ENCODE data around the gene ZNF710. TPM values are rescaled to one million over a fixed set of nuclear protein-coding genes. Genes with fewer than 3 reads are reported as not detected.

The ZNF710 gene
- total and polyA plus RNA-seq, 7 experiments from 2014 or later = 0.77 to 28.8 (median 19.1) TPM

- no peak for DNase-seq
- peaks cover 43 to 69% (median 57%) of the 10 kb centered on the region in 7 donors for H3K4me1 Mint-ChIP-seq
- ChIA-PET CTCF (interaction anchor here (0.7 kb wide), 1 partner anchor 60 kb away, joined by 3 read pairs; no protein-coding TSS in a partner anchor), POLR2A (no interaction called here)
- H3K4me3 Mint-ChIP-seq = no peak overlapping the region
- Histone ChIP-seq H3K27me3 (ENCODE audit: control insufficient read depth in 2 of 2, insufficient read depth in 2 of 2, low read length in 2 of 2) (no peaks in the 10 kb centered on the region), H3K9me3 (ENCODE audit: control insufficient read depth in 2 of 3, low read length in 3 of 3) (peaks cover 0 to 6% (median 0%) of the 10 kb centered on the region in 3 experiments), H3K4me3 (ENCODE audit: low read length) (no peak overlapping the region), H3K4me1 (ENCODE audit: control insufficient read depth in 2 of 2, insufficient read depth in 2 of 2, low read length in 2 of 2) (peaks cover 22 to 33% of the 10 kb centered on the region in 2 donors), H3K36me3 (ENCODE audit: control insufficient read depth in 2 of 3, insufficient read depth in 3 of 3, low read length in 3 of 3) (no peaks in the 10 kb centered on the region), H3K27ac (ENCODE audit: low read depth, low read length) (no peak overlapping the region)
- H3K36me3 Mint-ChIP-seq = peaks cover 0 to 44% (median 0%) of the 10 kb centered on the region in 5 donors
- no peak for ATAC-seq
- peaks cover 0 to 10% (median 0%) of the 10 kb centered on the region in 11 donors for H3K9me3 Mint-ChIP-seq
- no peak overlapping the region for H3K27ac Mint-ChIP-seq
- intact Hi-C loops (cut with micrococcal nuclease) = loop anchor here in 1 of 2 donors (2.0 kb wide), 1 partner anchor 15 kb away; no protein-coding TSS in a partner anchor
- H3K27me3 Mint-ChIP-seq = no peaks in the 10 kb centered on the region
Measured at GRCh38 chr15:90011705-90012104, 10.6 kb downstream of the ZNF710 start.

GRCh38 chr15:90013503-90013937, 12.4 kb downstream of the ZNF710 start:
- CTCF ChIA-PET = interaction anchor here (0.5 to 1.4 kb wide), 6 partner anchors 9 to 150 kb away, joined by 3 to 4 read pairs (median 3); no protein-coding TSS in a partner anchor

GRCh38 chr15:90015294-90015693, 14.2 kb downstream of the ZNF710 start:
- no peak overlapping the region for H3K27ac ChIP-seq (ENCODE audit: low read depth, low read length)
- intact Hi-C loops (cut with micrococcal nuclease) = no loop called here

More at GRCh38 chr15:90013503-90013937, 12.4 kb downstream of the ZNF710 start:
- H3K9me3 Mint-ChIP-seq = peaks cover 0 to 10% (median 0%) of the 10 kb centered on the region in 11 donors
- H3K27ac Mint-ChIP-seq = peak overlapping the region in 8 of 9 donors; percentile 9 to 81 (median 35)
- peaks cover 16 to 27% of the 10 kb centered on the region in 2 donors for H3K4me1 ChIP-seq (ENCODE audit: control insufficient read depth in 2 of 2, insufficient read depth in 2 of 2, low read length in 2 of 2)
- H3K36me3 Mint-ChIP-seq = peaks cover 0 to 47% (median 0%) of the 10 kb centered on the region in 5 donors
- peak overlapping the region; percentile 3 for H3K27ac ChIP-seq (ENCODE audit: low read depth, low read length)
- peaks cover 47 to 69% (median 54%) of the 10 kb centered on the region in 7 donors for H3K4me1 Mint-ChIP-seq
- H3K27me3 Mint-ChIP-seq = no peaks in the 10 kb centered on the region
- H3K4me3 ChIP-seq (ENCODE audit: low read length) = peak overlapping the region; percentile 17
- ATAC-seq = peak; percentile 94
- POLR2A ChIA-PET = interaction anchor here (0.7 to 2.0 kb wide), 8 partner anchors 9 to 331 kb away, joined by 3 to 9 read pairs (median 4); no protein-coding TSS in a partner anchor
- peaks cover 0 to 6% (median 0%) of the 10 kb centered on the region in 3 experiments for H3K9me3 ChIP-seq (ENCODE audit: control insufficient read depth in 2 of 3, low read length in 3 of 3)
- H3K4me3 Mint-ChIP-seq = peak overlapping the region; percentile 7 to 81 (median 69)
- intact Hi-C loops (cut with micrococcal nuclease) = loop anchor here in 1 of 2 donors (1.0 to 2.0 kb wide), 3 partner anchors 12 to 58 kb away; partner anchors contain the start of gene ZNF710
- H3K36me3 ChIP-seq (ENCODE audit: control insufficient read depth in 2 of 3, insufficient read depth in 3 of 3, low read length in 3 of 3) = no peaks in the 10 kb centered on the region
- peak in 7 of 9 donors; percentile 40 to 83 (median 77) for DNase-seq
- no peaks in the 10 kb centered on the region for H3K27me3 ChIP-seq (ENCODE audit: control insufficient read depth in 2 of 2, insufficient read depth in 2 of 2, low read length in 2 of 2)

GRCh38 chr15:90015749-90016148, 14.6 kb downstream of the ZNF710 start:
- ChIA-PET CTCF (no interaction called here), POLR2A (interaction anchor here (0.8 to 2.0 kb wide), 2 partner anchors 14 to 29 kb away, joined by 3 to 7 read pairs; partner anchors contain the start of gene ZNF710)
- no peak overlapping the region for H3K4me3 ChIP-seq (ENCODE audit: low read length)
- no peak for ATAC-seq
- H3K4me1 Mint-ChIP-seq = peaks cover 27 to 63% (median 47%) of the 10 kb centered on the region in 7 donors
- no peak overlapping the region for H3K4me3 Mint-ChIP-seq
- no peak overlapping the region for H3K27ac Mint-ChIP-seq
- H3K36me3 ChIP-seq (ENCODE audit: control insufficient read depth in 2 of 3, insufficient read depth in 3 of 3, low read length in 3 of 3) = no peaks in the 10 kb centered on the region
- H3K36me3 Mint-ChIP-seq = peaks cover 0 to 36% (median 0%) of the 10 kb centered on the region in 5 donors
- no peak overlapping the region for H3K27ac ChIP-seq (ENCODE audit: low read depth, low read length)
- H3K27me3 Mint-ChIP-seq = no peaks in the 10 kb centered on the region
- peaks cover 0 to 10% (median 0%) of the 10 kb centered on the region in 11 donors for H3K9me3 Mint-ChIP-seq
- peaks cover 0 to 6% (median 0%) of the 10 kb centered on the region in 3 experiments for H3K9me3 ChIP-seq (ENCODE audit: control insufficient read depth in 2 of 3, low read length in 3 of 3)
- intact Hi-C loops (cut with micrococcal nuclease) = no loop called here
- no peaks in the 10 kb centered on the region for H3K27me3 ChIP-seq (ENCODE audit: control insufficient read depth in 2 of 2, insufficient read depth in 2 of 2, low read length in 2 of 2)
- peaks cover 16 to 27% of the 10 kb centered on the region in 2 donors for H3K4me1 ChIP-seq (ENCODE audit: control insufficient read depth in 2 of 2, insufficient read depth in 2 of 2, low read length in 2 of 2)
- DNase-seq = peak in 1 of 9 donors; percentile 1

More at GRCh38 chr15:90015294-90015693, 14.2 kb downstream of the ZNF710 start:
- Mint-ChIP-seq H3K9me3 (peaks cover 0 to 10% (median 0%) of the 10 kb centered on the region in 11 donors), H3K4me3 (no peak overlapping the region), H3K27me3 (no peaks in the 10 kb centered on the region), H3K4me1 (peaks cover 32 to 60% (median 45%) of the 10 kb centered on the region in 7 donors), H3K36me3 (peaks cover 0 to 40% (median 0%) of the 10 kb centered on the region in 5 donors), H3K27ac (no peak overlapping the region)
- no peak for DNase-seq
- Histone ChIP-seq H3K9me3 (ENCODE audit: control insufficient read depth in 2 of 3, low read length in 3 of 3) (peaks cover 0 to 6% (median 0%) of the 10 kb centered on the region in 3 experiments), H3K4me3 (ENCODE audit: low read length) (no peak overlapping the region), H3K4me1 (ENCODE audit: control insufficient read depth in 2 of 2, insufficient read depth in 2 of 2, low read length in 2 of 2) (peaks cover 16 to 27% of the 10 kb centered on the region in 2 donors), H3K36me3 (ENCODE audit: control insufficient read depth in 2 of 3, insufficient read depth in 3 of 3, low read length in 3 of 3) (no peaks in the 10 kb centered on the region), H3K27me3 (ENCODE audit: control insufficient read depth in 2 of 2, insufficient read depth in 2 of 2, low read length in 2 of 2) (no peaks in the 10 kb centered on the region)
- ChIA-PET POLR2A (no interaction called here), CTCF (interaction anchor here (0.7 kb wide), 1 partner anchor 966 kb away, joined by 3 read pairs; no protein-coding TSS in a partner anchor)
- no peak for ATAC-seq

GRCh38 chr15:90016721-90017120, 15.6 kb downstream of the ZNF710 start:
- Mint-ChIP-seq H3K27ac (peak overlapping the region in 1 of 9 donors; percentile 58), H3K27me3 (no peaks in the 10 kb centered on the region), H3K4me1 (peaks cover 27 to 69% (median 47%) of the 10 kb centered on the region in 7 donors), H3K36me3 (peaks cover 0 to 31% (median 0%) of the 10 kb centered on the region in 5 donors), H3K4me3 (peak overlapping the region in 1 of 10 donors; percentile 14), H3K9me3 (peaks cover 0 to 7% (median 0%) of the 10 kb centered on the region in 11 donors)
- no peak overlapping the region for H3K4me3 ChIP-seq (ENCODE audit: low read length)
- no peaks in the 10 kb centered on the region for H3K36me3 ChIP-seq (ENCODE audit: control insufficient read depth in 2 of 3, insufficient read depth in 3 of 3, low read length in 3 of 3)
- DNase-seq (peak in 1 of 9 donors; percentile 8), ATAC-seq (no peak)
- H3K27ac ChIP-seq (ENCODE audit: low read depth, low read length) = no peak overlapping the region
- H3K4me1 ChIP-seq (ENCODE audit: control insufficient read depth in 2 of 2, insufficient read depth in 2 of 2, low read length in 2 of 2) = peaks cover 16 to 27% of the 10 kb centered on the region in 2 donors
- peaks cover 0 to 3% (median 0%) of the 10 kb centered on the region in 3 experiments for H3K9me3 ChIP-seq (ENCODE audit: control insufficient read depth in 2 of 3, low read length in 3 of 3)
- CTCF ChIA-PET = no interaction called here
- H3K27me3 ChIP-seq (ENCODE audit: control insufficient read depth in 2 of 2, insufficient read depth in 2 of 2, low read length in 2 of 2) = no peaks in the 10 kb centered on the region
- POLR2A ChIA-PET = interaction anchor here (0.8 to 2.0 kb wide), 5 partner anchors 10 to 28 kb away, joined by 3 to 7 read pairs (median 4); partner anchors contain the start of gene ZNF710
- intact Hi-C loops (cut with micrococcal nuclease) = no loop called here

GRCh38 chr15:90018216-90018831, 17.2 kb downstream of the ZNF710 start:
- Mint-ChIP-seq H3K4me1 (peaks cover 20 to 61% (median 48%) of the 10 kb centered on the region in 7 donors), H3K9me3 (peaks cover 0 to 6% (median 0%) of the 10 kb centered on the region in 11 donors), H3K36me3 (peaks cover 0 to 24% (median 0%) of the 10 kb centered on the region in 5 donors), H3K4me3 (no peak overlapping the region), H3K27ac (peak overlapping the region in 3 of 9 donors; percentile 6 to 59 (median 8)), H3K27me3 (no peaks in the 10 kb centered on the region)
- DNase-seq = peak in 1 of 9 donors; percentile 22
- ChIA-PET POLR2A (interaction anchor here (0.6 to 1.7 kb wide), 3 partner anchors 8 to 125 kb away, joined by 3 to 4 read pairs (median 4); partner anchors contain the start of gene AP3S2), CTCF (interaction anchor here (0.6 to 1.2 kb wide), 3 partner anchors 8 to 214 kb away, joined by 3 read pairs; no protein-coding TSS in a partner anchor)
- intact Hi-C loops (cut with micrococcal nuclease) = no loop called here
- no peak overlapping the region for H3K27ac ChIP-seq (ENCODE audit: low read depth, low read length)
- no peak overlapping the region for H3K4me3 ChIP-seq (ENCODE audit: low read length)
- H3K36me3 ChIP-seq (ENCODE audit: control insufficient read depth in 2 of 3, insufficient read depth in 3 of 3, low read length in 3 of 3) = no peaks in the 10 kb centered on the region
- no peaks in the 10 kb centered on the region for H3K9me3 ChIP-seq (ENCODE audit: control insufficient read depth in 2 of 3, low read length in 3 of 3)
- H3K27me3 ChIP-seq (ENCODE audit: control insufficient read depth in 2 of 2, insufficient read depth in 2 of 2, low read length in 2 of 2) = no peaks in the 10 kb centered on the region
- peaks cover 9 to 15% of the 10 kb centered on the region in 2 donors for H3K4me1 ChIP-seq (ENCODE audit: control insufficient read depth in 2 of 2, insufficient read depth in 2 of 2, low read length in 2 of 2)
- no peak for ATAC-seq

All from naive thymus-derived CD4-positive, alpha-beta T cell (primary cell).